Measurements from ENCODE around the gene ANKRD35. TPM values are rescaled to one million over a fixed set of nuclear protein-coding genes. Genes with fewer than 3 reads are reported as not detected.

Gene ANKRD35
- total RNA-seq, 1 donor from 2014 or later, result 1.3 TPM

DNA sequence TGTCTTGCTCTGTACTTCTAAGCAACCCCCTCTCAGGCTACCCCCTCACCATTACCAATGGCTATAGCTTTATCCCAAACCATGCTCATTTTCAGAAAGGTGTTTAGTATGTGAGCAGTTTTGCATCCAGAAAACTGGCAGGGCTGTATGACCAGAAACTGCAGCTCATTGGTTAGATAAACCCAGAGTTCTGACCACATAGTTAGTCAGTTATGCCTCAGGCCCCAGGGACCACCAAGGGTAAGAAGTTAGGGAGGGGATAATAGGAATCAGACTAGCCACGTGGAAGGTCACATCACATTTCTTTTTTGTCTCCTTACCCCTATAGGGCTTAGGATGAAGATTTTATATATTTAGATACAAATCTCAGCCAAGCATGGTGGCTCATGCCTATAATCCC is 23.0 kb upstream of the ANKRD35 start:
- Histone ChIP-seq H3K27me3 (ENCODE audit: control insufficient read depth, insufficient read depth, low read length) (no peaks in the 10 kb centered on the region), H3K36me3 (ENCODE audit: control insufficient read depth, insufficient read depth, low read length) (peaks cover 4% of the 10 kb centered on the region), H3K4me3 (ENCODE audit: low read depth, low read length) (no peak overlapping the region)
- TF ChIP-seq CTCF (IDR thresholded peaks at IDR 0.05; ENCODE audit: insufficient read depth, low read length, severe bottlenecking), result no peak
- DNase-seq (ENCODE audit: low read depth) (no peak), FAIRE-seq (no peak)

GRCh38 chr1:145906954-145907753 is 21.5 kb upstream of the ANKRD35 start:
- Histone ChIP-seq H3K4me3 (ENCODE audit: low read depth, low read length) (no peak overlapping the region), H3K27me3 (ENCODE audit: control insufficient read depth, insufficient read depth, low read length) (no peaks in the 10 kb centered on the region), H3K36me3 (ENCODE audit: control insufficient read depth, insufficient read depth, low read length) (peaks cover 4% of the 10 kb centered on the region)
- DNase-seq (ENCODE audit: low read depth) (no peak), FAIRE-seq (no peak)
- TF ChIP-seq CTCF (IDR thresholded peaks at IDR 0.05; ENCODE audit: insufficient read depth, low read length, severe bottlenecking), result no peak

- Histone ChIP-seq H3K36me3 (ENCODE audit: control insufficient read depth, insufficient read depth, low read length) (no peaks in the 10 kb centered on the region), H3K27me3 (ENCODE audit: control insufficient read depth, insufficient read depth, low read length) (no peaks in the 10 kb centered on the region), H3K4me3 (ENCODE audit: low read depth, low read length) (no peak overlapping the region)
- no peak for FAIRE-seq
- DNase-seq (ENCODE audit: low read depth), result no peak
- peak; percentile 5 for TF ChIP-seq CTCF (IDR thresholded peaks at IDR 0.05; ENCODE audit: insufficient read depth, low read length, severe bottlenecking)
Measured at GRCh38 chr1:145901312-145902021, 15.8 kb upstream of the ANKRD35 start.

- no peak for TF ChIP-seq CTCF (IDR thresholded peaks at IDR 0.05; ENCODE audit: insufficient read depth, low read length, severe bottlenecking)
- Histone ChIP-seq H3K36me3 (ENCODE audit: control insufficient read depth, insufficient read depth, low read length) (no peaks in the 10 kb centered on the region), H3K4me3 (ENCODE audit: low read depth, low read length) (no peak overlapping the region), H3K27me3 (ENCODE audit: control insufficient read depth, insufficient read depth, low read length) (no peaks in the 10 kb centered on the region)
- no peak for FAIRE-seq
- DNase-seq (ENCODE audit: low read depth), result no peak
Measured at GRCh38 chr1:145898756-145899155, 13.1 kb upstream of the ANKRD35 start.

GRCh38 chr1:145897969-145898368 is 12.3 kb upstream of the ANKRD35 start:
- no peak for FAIRE-seq
- no peak for TF ChIP-seq CTCF (IDR thresholded peaks at IDR 0.05; ENCODE audit: insufficient read depth, low read length, severe bottlenecking)
- no peak for DNase-seq (ENCODE audit: low read depth)
- Histone ChIP-seq H3K36me3 (ENCODE audit: control insufficient read depth, insufficient read depth, low read length) (no peaks in the 10 kb centered on the region), H3K4me3 (ENCODE audit: low read depth, low read length) (no peak overlapping the region), H3K27me3 (ENCODE audit: control insufficient read depth, insufficient read depth, low read length) (no peaks in the 10 kb centered on the region)

All from bronchial epithelial cell (primary cell).